Smooth muscle cell (in vitro differentiated cells): ENCODE results near the gene PCSK2. TPM values are rescaled to one million over a fixed set of nuclear protein-coding genes. Genes with fewer than 3 reads are reported as not detected.

ENCODE experiments used
- DNase-seq: peaks from one replicate; lab custom pipeline; 2025; ENCODE audit not compliant: unreplicated experiment; lab: John Stamatoyannopoulos, UW
- H2AFZ ChIP-seq: fragments of 200-600 bp; sonication (generic); 2 replicates; pipeline ENCODE4 v1.6.0; 2016; ENCODE audit warnings: antibody characterized with exemption, low read depth, mild to moderate bottlenecking
- H3F3A ChIP-seq: fragments of 200-600 bp; sonication (generic); 2 replicates; pipeline ENCODE4 v1.6.0; 2017; ENCODE audit warnings: antibody characterized with exemption, low read depth
- H3K27ac ChIP-seq: fragments of 200-600 bp; sonication (generic); 2 replicates; pipeline ENCODE4 v1.5.1; 2016; ENCODE audit warnings: low read depth, mild to moderate bottlenecking
- H3K27me3 ChIP-seq: fragments of 200-600 bp; sonication (generic); 2 replicates; pipeline ENCODE4 v1.6.1; 2016; ENCODE audit warnings: low read depth, mild to moderate bottlenecking
- H3K36me3 ChIP-seq: fragments of 200-600 bp; sonication (generic); 2 replicates; pipeline ENCODE4 v1.5.1; 2016; ENCODE audit warnings: low read depth
- H3K4me1 ChIP-seq: fragments of 200-600 bp; sonication (generic); 2 replicates; pipeline ENCODE4 v1.5.1; 2016; ENCODE audit warnings: low read depth
- H3K4me2 ChIP-seq: fragments of 200-600 bp; sonication (generic); 2 replicates; pipeline ENCODE4 v1.6.0; 2016; ENCODE audit warnings: mild to moderate bottlenecking
- H3K4me3 ChIP-seq: fragments of 200-600 bp; sonication (generic); 2 replicates; pipeline ENCODE4 v1.5.1; 2016; ENCODE audit warnings: mild to moderate bottlenecking
- H3K79me2 ChIP-seq: fragments of 200-600 bp; sonication (generic); 2 replicates; pipeline ENCODE4 v1.6.0; 2016; ENCODE audit warnings: low read depth, mild to moderate bottlenecking
- H3K9ac ChIP-seq: fragments of 200-600 bp; sonication (generic); 2 replicates; pipeline ENCODE4 v1.6.0; 2016; ENCODE audit warnings: low read depth
- H3K9me3 ChIP-seq: fragments of 200-600 bp; sonication (generic); replicated peaks from 2 replicates; pipeline ENCODE4 v1.5.1; 2016; ENCODE audit warnings: low read depth
- H4K20me1 ChIP-seq: fragments of 200-600 bp; sonication (generic); 2 replicates; pipeline ENCODE4 v1.6.0; 2016; ENCODE audit warnings: low read depth
- CTCF ChIP-seq: fragments of 200-600 bp; sonication (generic); IDR thresholded peaks from 2 replicates; pipeline ENCODE4 v1.5.1; 2017; ENCODE audit warnings: borderline replicate concordance, mild to moderate bottlenecking, antibody characterized with exemption; ENCODE audit not compliant: insufficient read depth, poor library complexity, severe bottlenecking
- WGBS: methylation state at CpG from one replicate; pipeline ENCODE4 v1.1.7; 2016; ENCODE audit warnings: low lambda C conversion rate; 5-methylcytosine and 5-hydroxymethylcytosine counted together
- polyA plus RNA-seq: library from polyadenylated mRNA; unstranded; fragments of >200 nt; fragmentation: Nextera tagmentation; extraction: Ambion mirVana; gene quantifications from 2 replicates; pipeline ENCODE4 v1.2.1, GENCODE V29; 2016
- total RNA-seq: library from RNA; depleted of rRNA; stranded (reverse); fragments of >200 nt; gene quantifications from 2 replicates; pipeline ENCODE4 v1.2.3, GENCODE V29; 2014

Gene PCSK2
- total and polyA plus RNA-seq, 2 experiments from 2014 or later, result not detected

- DNase-seq, result no peak
- Histone ChIP-seq H3K9me3 (no peaks in the 10 kb centered on the region), H3K27ac (no peak overlapping the region), H4K20me1 (no peaks in the 10 kb centered on the region), H3K9ac (no peak overlapping the region), H3K4me1 (no peaks in the 10 kb centered on the region), H3K4me2 (no peak overlapping the region), H3F3A (no peaks in the 10 kb centered on the region), H3K27me3 (peaks cover 2% of the 10 kb centered on the region), H3K79me2 (no peaks in the 10 kb centered on the region), H3K36me3 (no peaks in the 10 kb centered on the region), H3K4me3 (no peak overlapping the region), H2AFZ (no peak overlapping the region)
- no peak for TF ChIP-seq CTCF
- 98% methylated on average over 2 of the region's 2 CpGs for WGBS
Measured at GRCh38 chr20:17391127-17391771, 164.4 kb downstream of the PCSK2 start.

GRCh38 chr20:17394411-17394810 is 167.6 kb downstream of the PCSK2 start:
- no peak for DNase-seq
- Histone ChIP-seq H3K4me1 (no peaks in the 10 kb centered on the region), H2AFZ (no peak overlapping the region), H3K79me2 (no peaks in the 10 kb centered on the region), H3F3A (no peaks in the 10 kb centered on the region), H3K9me3 (no peaks in the 10 kb centered on the region), H3K9ac (no peak overlapping the region), H3K4me3 (no peak overlapping the region), H3K4me2 (no peak overlapping the region), H3K36me3 (no peaks in the 10 kb centered on the region), H4K20me1 (no peaks in the 10 kb centered on the region), H3K27ac (no peak overlapping the region), H3K27me3 (no peaks in the 10 kb centered on the region)
- WGBS, result 80% methylated on average over 5 of the region's 5 CpGs
- no peak for TF ChIP-seq CTCF

- 86% methylated on average over 3 of the region's 3 CpGs for WGBS
- no peak for DNase-seq
- Histone ChIP-seq H3K4me3 (no peak overlapping the region), H3K27ac (no peak overlapping the region), H3K27me3 (no peaks in the 10 kb centered on the region), H3F3A (no peaks in the 10 kb centered on the region), H3K9ac (no peak overlapping the region), H4K20me1 (no peaks in the 10 kb centered on the region), H2AFZ (no peak overlapping the region), H3K79me2 (no peaks in the 10 kb centered on the region), H3K36me3 (no peaks in the 10 kb centered on the region), H3K4me1 (no peaks in the 10 kb centered on the region), H3K9me3 (no peaks in the 10 kb centered on the region), H3K4me2 (no peak overlapping the region)
- TF ChIP-seq CTCF, result no peak
Measured at GRCh38 chr20:17395729-17396128, 168.9 kb downstream of the PCSK2 start.

- H3K79me2 ChIP-seq, result no peaks in the 10 kb centered on the region
- H3K4me3 ChIP-seq, result no peak overlapping the region
- no peak overlapping the region for H3K9ac ChIP-seq
- no peaks in the 10 kb centered on the region for H3K9me3 ChIP-seq
- no peak for DNase-seq
- H3K4me1 ChIP-seq, result no peaks in the 10 kb centered on the region
- no peaks in the 10 kb centered on the region for H4K20me1 ChIP-seq
- H3F3A ChIP-seq, result no peaks in the 10 kb centered on the region
- WGBS, result 62% methylated on average over 7 of the region's 7 CpGs
- no peaks in the 10 kb centered on the region for H3K36me3 ChIP-seq
- no peak overlapping the region for H3K27ac ChIP-seq
- no peak for TF ChIP-seq CTCF
- no peak overlapping the region for H3K4me2 ChIP-seq
- H2AFZ ChIP-seq, result no peak overlapping the region
- H3K27me3 ChIP-seq, result no peaks in the 10 kb centered on the region
Measured at GRCh38 chr20:17399303-17399985, 172.6 kb downstream of the PCSK2 start.
